Sigmoid colon (tissue), 7 donors: ENCODE measurements around the gene MRPS7. TPM values are rescaled to one million over a fixed set of nuclear protein-coding genes. Genes with fewer than 3 reads are reported as not detected.

ENCODE experiments used
- DNase-seq: peaks from one replicate; pipeline ENCODE4 v3.0.0-alpha.2; 2019
- H3K27ac ChIP-seq, 4 donors: fragments of 200-600 bp; sonication (generic); one replicate each; pipeline ENCODE4 v1.5.1; 2016 to 2019; ENCODE audit warnings: mild to moderate bottlenecking in 1 of 4
- H3K27me3 ChIP-seq, 3 donors: fragments of 200-600 bp; sonication (generic); one replicate each; pipeline ENCODE4 v1.5.1; 2019; ENCODE audit warnings: mild to moderate bottlenecking in 1 of 3
- H3K36me3 ChIP-seq, 4 donors: fragments of 200-600 bp; sonication (generic); one replicate each; pipeline ENCODE4 v1.5.1; 2016 to 2019
- H3K4me1 ChIP-seq, 4 donors: fragments of 200-600 bp; sonication (generic); one replicate each; pipeline ENCODE4 v1.5.1; 2017 to 2019
- H3K4me3 ChIP-seq, 4 donors: fragments of 200-600 bp; sonication (generic); one replicate each; pipeline ENCODE4 v1.5.1; 2017 to 2019; ENCODE audit warnings: mild to moderate bottlenecking in 2 of 4, moderate library complexity in 1 of 4
- H3K9me3 ChIP-seq, 4 donors: fragments of 200-600 bp in 3 of 4; sonication (generic) in 3 of 4; one replicate each; pipeline versions ENCODE4 v1.5.1 to v1.6.1; 2013 to 2019
- EP300 ChIP-seq, 4 donors: sonication (generic); formaldehyde crosslinking; IDR thresholded peaks; one replicate each; pipeline ENCODE4 v1.6.1; 2017; ENCODE audit warnings: antibody characterized with exemption in 4 of 4
- POLR2A ChIP-seq, 2 donors: fragments of 450-650 bp; IDR thresholded peaks; one replicate each; pipeline ENCODE4 v1.6.1; 2016; ENCODE audit warnings: antibody characterized with exemption in 2 of 2, mild to moderate bottlenecking in 2 of 2, moderate library complexity in 2 of 2
- POLR2AphosphoS5 ChIP-seq, 4 donors: sonication (generic); formaldehyde crosslinking; IDR thresholded peaks; one replicate each; pipeline ENCODE4 v1.6.1; 2017; ENCODE audit warnings: antibody characterized with exemption in 4 of 4
- WGBS, 2 donors: extraction: QIAGEN DNeasy Blood & Tissue Kit; methylation state at CpG; one replicate each; pipeline ENCODE4 v1.1.7; 2013; 5-methylcytosine and 5-hydroxymethylcytosine counted together
- intact Hi-C: fragments of 100-400 bp; cut with DNase I; formaldehyde crosslinking; loops from one replicate; pipeline ENCODE4 v1.15.1; 2023
- polyA plus RNA-seq, 3 donors: library from polyadenylated mRNA; stranded (reverse); fragments of 200-250 nt; gene quantifications; one replicate each; pipeline ENCODE4 v1.2.3, GENCODE V29; 2013
- total RNA-seq, 4 donors: library from RNA; depleted of rRNA; stranded (reverse); fragments of >200 nt; gene quantifications; one replicate each; pipeline ENCODE4 v1.1.0, GENCODE V29; 2016
- TF ChIP-seq, protein P1 (sequence below), 4 experiments: fragments of 450-650 bp in 3 of 4; fragments of 200-600 bp in 1 of 4; IDR thresholded peaks; one replicate each; pipeline ENCODE4 v1.5.1; 2016 to 2019; ENCODE audit warnings: antibody characterized with exemption in 4 of 4, mild to moderate bottlenecking in 3 of 4, moderate library complexity in 2 of 4
- donor health status: healthy with polysubstance abuse.
- donor health status: Bipolar disorder and iron deficiency.
- donor health status: healthy.

MRPS7 gene
- total and polyA plus RNA-seq, 7 donors = 26.6 to 96.4 (median 51.5) TPM

DNA sequence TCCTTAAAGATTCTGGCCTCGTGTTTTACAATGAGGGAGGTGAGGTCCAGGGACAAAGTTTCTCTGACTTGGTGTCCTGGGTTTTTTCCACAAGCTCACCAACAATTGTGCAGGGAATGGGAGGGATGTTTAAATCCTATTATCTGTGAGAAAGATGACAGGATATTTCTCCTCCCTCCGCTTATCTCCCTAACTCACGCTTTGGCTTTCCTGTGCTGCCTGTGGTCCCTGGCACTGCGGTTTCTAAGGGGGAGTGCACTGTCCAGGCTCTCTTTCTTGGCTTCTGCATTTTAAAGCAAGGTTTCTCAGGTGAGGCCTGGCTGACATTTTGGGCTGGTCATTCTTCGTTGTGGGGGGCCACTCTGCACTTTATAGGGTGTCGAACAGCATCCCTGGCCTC is 16.7 kb upstream of the MRPS7 start:
- Histone ChIP-seq H3K36me3 (peaks cover 31 to 68% (median 56%) of the 10 kb centered on the region in 4 donors), H3K27ac (no peak overlapping the region), H3K27me3 (no peaks in the 10 kb centered on the region), H3K4me3 (no peak overlapping the region), H3K9me3 (no peaks in the 10 kb centered on the region), H3K4me1 (peaks cover 0 to 6% (median 0%) of the 10 kb centered on the region in 4 donors)
- no peak for TF ChIP-seq EP300 (IDR thresholded peaks at IDR 0.05)
- TF ChIP-seq, protein P1, sequence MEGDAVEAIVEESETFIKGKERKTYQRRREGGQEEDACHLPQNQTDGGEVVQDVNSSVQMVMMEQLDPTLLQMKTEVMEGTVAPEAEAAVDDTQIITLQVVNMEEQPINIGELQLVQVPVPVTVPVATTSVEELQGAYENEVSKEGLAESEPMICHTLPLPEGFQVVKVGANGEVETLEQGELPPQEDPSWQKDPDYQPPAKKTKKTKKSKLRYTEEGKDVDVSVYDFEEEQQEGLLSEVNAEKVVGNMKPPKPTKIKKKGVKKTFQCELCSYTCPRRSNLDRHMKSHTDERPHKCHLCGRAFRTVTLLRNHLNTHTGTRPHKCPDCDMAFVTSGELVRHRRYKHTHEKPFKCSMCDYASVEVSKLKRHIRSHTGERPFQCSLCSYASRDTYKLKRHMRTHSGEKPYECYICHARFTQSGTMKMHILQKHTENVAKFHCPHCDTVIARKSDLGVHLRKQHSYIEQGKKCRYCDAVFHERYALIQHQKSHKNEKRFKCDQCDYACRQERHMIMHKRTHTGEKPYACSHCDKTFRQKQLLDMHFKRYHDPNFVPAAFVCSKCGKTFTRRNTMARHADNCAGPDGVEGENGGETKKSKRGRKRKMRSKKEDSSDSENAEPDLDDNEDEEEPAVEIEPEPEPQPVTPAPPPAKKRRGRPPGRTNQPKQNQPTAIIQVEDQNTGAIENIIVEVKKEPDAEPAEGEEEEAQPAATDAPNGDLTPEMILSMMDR (IDR thresholded peaks at IDR 0.05) = no peak
- no peak for TF ChIP-seq POLR2AphosphoS5 (IDR thresholded peaks at IDR 0.05)
- no peak for TF ChIP-seq POLR2A (IDR thresholded peaks at IDR 0.05)
- 88 to 89% methylated on average over 6 of the region's 6 CpGs for WGBS, 2 donors
- no peak for DNase-seq
- intact Hi-C loops = no loop called here

DNA sequence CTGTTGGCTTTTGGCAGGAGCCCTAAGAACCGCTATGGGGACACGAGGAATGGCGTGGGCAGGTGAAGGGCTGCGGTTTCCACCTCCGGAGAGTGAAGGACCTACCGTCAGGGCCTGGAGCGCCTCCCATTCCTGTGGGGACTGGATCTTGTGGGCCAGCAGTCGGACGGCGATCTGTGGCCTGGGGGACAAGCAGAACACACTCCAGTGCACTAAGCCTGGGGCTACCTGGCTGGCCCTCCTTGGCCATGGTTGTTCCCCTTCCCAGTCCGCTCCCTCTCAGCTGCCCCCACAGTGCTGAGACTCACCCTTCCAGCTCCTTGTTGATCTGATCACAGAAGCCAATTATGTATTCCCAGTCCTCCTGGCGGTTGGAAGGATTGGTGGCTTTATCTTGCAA is 15.3 kb upstream of the MRPS7 start:
- no peak overlapping the region for H3K4me3 ChIP-seq
- TF ChIP-seq POLR2AphosphoS5 (IDR thresholded peaks at IDR 0.05) (no peak), POLR2A (IDR thresholded peaks at IDR 0.05) (no peak), EP300 (IDR thresholded peaks at IDR 0.05) (no peak)
- TF ChIP-seq, protein P1 (IDR thresholded peaks at IDR 0.05) = no peak
- H3K27me3 ChIP-seq = no peaks in the 10 kb centered on the region
- H3K27ac ChIP-seq = no peak overlapping the region
- no peaks in the 10 kb centered on the region for H3K9me3 ChIP-seq
- DNase-seq = no peak
- peaks cover 21 to 54% (median 45%) of the 10 kb centered on the region in 4 donors for H3K36me3 ChIP-seq
- H3K4me1 ChIP-seq = peaks cover 0 to 17% (median 2%) of the 10 kb centered on the region in 4 donors
- whole genome bisulfite sequencing, 2 donors = 96 to 97% methylated on average over 12 of the region's 12 CpGs
- intact Hi-C loops = no loop called here

DNA sequence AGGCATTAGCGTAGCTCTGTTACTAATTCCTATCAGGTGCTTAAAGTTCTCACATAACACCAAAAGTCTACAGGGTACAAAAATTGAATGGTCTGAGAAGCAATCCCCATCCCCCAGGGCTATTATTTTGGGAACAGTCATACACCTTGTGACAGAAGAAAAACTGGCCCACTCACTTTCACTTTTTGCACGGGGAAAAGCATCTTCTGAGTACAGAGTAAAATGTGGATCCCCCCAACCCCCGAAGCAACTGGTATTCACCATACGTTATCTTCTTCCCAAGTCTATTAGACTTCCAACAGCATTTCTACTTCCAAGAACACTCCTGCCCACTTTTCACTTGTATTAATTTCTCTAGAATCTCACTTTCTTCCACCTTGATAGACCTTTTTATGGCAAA is 12.1 kb upstream of the MRPS7 start:
- peaks cover 4 to 22% (median 17%) of the 10 kb centered on the region in 4 donors for H3K36me3 ChIP-seq
- peaks cover 0 to 17% (median 2%) of the 10 kb centered on the region in 4 donors for H3K4me1 ChIP-seq
- no peaks in the 10 kb centered on the region for H3K9me3 ChIP-seq
- intact Hi-C loops = no loop called here
- peak overlapping the region in 3 of 4 donors; percentile 48 to 62 (median 57) for H3K27ac ChIP-seq
- 76 to 78% methylated on average over 4 of the region's 4 CpGs for WGBS, 2 donors
- TF ChIP-seq EP300 (IDR thresholded peaks at IDR 0.05) (no peak), POLR2A (IDR thresholded peaks at IDR 0.05) (no peak), POLR2AphosphoS5 (IDR thresholded peaks at IDR 0.05) (no peak)
- TF ChIP-seq, protein P1 (IDR thresholded peaks at IDR 0.05) = no peak
- H3K4me3 ChIP-seq = no peak overlapping the region
- DNase-seq = no peak
- H3K27me3 ChIP-seq = no peaks in the 10 kb centered on the region

DNA sequence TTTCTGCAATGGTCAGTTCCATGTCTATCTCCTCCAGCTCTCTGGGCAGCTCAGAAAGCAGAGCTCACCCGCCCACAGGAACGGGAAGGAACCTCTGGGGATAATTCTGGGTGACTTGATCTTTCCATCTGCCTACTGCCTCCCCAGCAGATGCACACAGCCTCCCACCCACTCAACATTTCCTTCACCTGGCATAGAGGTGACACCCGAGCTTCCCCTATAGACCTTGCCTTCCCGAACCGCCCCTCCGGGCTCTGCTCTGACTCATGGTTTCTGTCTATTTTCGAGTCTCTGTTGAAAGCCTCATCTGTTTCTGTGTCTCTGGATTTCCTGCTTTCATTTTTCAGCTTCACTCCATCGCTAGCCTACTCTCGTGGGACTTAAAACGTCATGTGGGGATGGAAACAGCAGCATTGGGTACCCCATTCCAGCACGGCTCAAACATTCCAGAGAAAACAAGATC is 11.6 kb upstream of the MRPS7 start:
- peak overlapping the region; percentile 41 to 62 (median 52) for H3K27ac ChIP-seq
- intact Hi-C loops = no loop called here
- no peaks in the 10 kb centered on the region for H3K27me3 ChIP-seq
- TF ChIP-seq EP300 (IDR thresholded peaks at IDR 0.05) = no peak
- TF ChIP-seq POLR2A (IDR thresholded peaks at IDR 0.05) = no peak
- TF ChIP-seq, protein P1 (IDR thresholded peaks at IDR 0.05) = no peak
- no peak for TF ChIP-seq POLR2AphosphoS5 (IDR thresholded peaks at IDR 0.05)
- no peak overlapping the region for H3K4me3 ChIP-seq
- no peaks in the 10 kb centered on the region for H3K9me3 ChIP-seq
- H3K4me1 ChIP-seq = peaks cover 0 to 17% (median 2%) of the 10 kb centered on the region in 4 donors
- WGBS, 2 donors = 50 to 80% methylated on average over 11 of the region's 11 CpGs
- no peak for DNase-seq
- H3K36me3 ChIP-seq = peaks cover 4 to 18% (median 16%) of the 10 kb centered on the region in 4 donors
